HepG2 (cell line): ENCODE data around the gene RETN. TPM values are rescaled to one million over a fixed set of nuclear protein-coding genes. Genes with fewer than 3 reads are reported as not detected.

Source experiments
- ATAC-seq: fragments of 200-7000 bp; cut with Tn5 transposase; 3 replicates; pipeline ENCODE4 v1.9.1; 2020; ENCODE audit warnings: mild to moderate bottlenecking, moderate library complexity
- BruUV-seq: library from RNA; stranded (reverse); fragments of 400-500 nt; replicated peaks from 2 replicates; lab custom pipeline; 2021; lab: Mats Ljungman, UMichigan
- CTCF ChIA-PET: fragments of 300-600 bp; formaldehyde crosslinking; extraction: SDS; loops from one replicate; lab custom pipeline; 2021; ENCODE audit warnings: low total read pairs, inconsistent platforms, low intra/inter-chr PET ratio; lab: Yijun Ruan, JAX
- POLR2A ChIA-PET: fragments of 350-600 bp; sonication (Branson Sonifier 250); formaldehyde crosslinking; loops from one replicate; lab custom pipeline; 2020; ENCODE audit warnings: antibody characterized with exemption, inconsistent platforms; lab: Yijun Ruan, JAX
- DNase-seq: peaks from one replicate; pipeline ENCODE4 v3.0.0-alpha.2; 2015; ENCODE audit warnings: low spot score
- FAIRE-seq: peaks from 3 replicates; lab custom pipeline; 2011; peaks lifted over from hg19 to GRCh38; lab: Jason Lieb, UNC
- H2AFZ ChIP-seq: one replicate; pipeline ENCODE4 v1.6.1; 2011; ENCODE audit warnings: low read length, inconsistent platforms
- H3K27ac ChIP-seq: fragments of 300-600 bp; 3 replicates; pipeline ENCODE4 v1.8.0; 2011; ENCODE audit warnings: mixed run types, mild to moderate bottlenecking, mixed read lengths, low read length, inconsistent platforms; ENCODE audit not compliant: insufficient read depth; ENCODE audit errors: extremely low read length
- H3K27me3 ChIP-seq, 2 experiments: fragments of 200-600 bp in 1 of 2; 2 replicates in 1 of 2; 3 replicates in 1 of 2; pipeline versions ENCODE4 v1.6.0 to v1.8.0; 2011; ENCODE audit warnings: low read length in 2 of 2, mild to moderate bottlenecking in 2 of 2, moderate library complexity in 2 of 2, inconsistent platforms in 1 of 2; ENCODE audit not compliant: insufficient read depth in 2 of 2, control insufficient read depth in 1 of 2
- H3K36me3 ChIP-seq, 2 experiments: fragments of 200-600 bp in 1 of 2; replicated peaks in 1 of 2; 2 replicates in 1 of 2; 3 replicates in 1 of 2; pipeline versions ENCODE4 v1.5.1 to v1.8.0; 2011; ENCODE audit warnings: low read length in 2 of 2, inconsistent platforms in 1 of 2; ENCODE audit not compliant: insufficient read depth in 2 of 2, control insufficient read depth in 1 of 2
- H3K4me1 ChIP-seq: 2 replicates; pipeline ENCODE4 v1.5.1; 2012; ENCODE audit warnings: low read length, inconsistent platforms; ENCODE audit not compliant: insufficient read depth
- H3K4me2 ChIP-seq: 2 replicates; pipeline ENCODE4 v1.6.0; 2011; ENCODE audit warnings: low read depth, low read length, inconsistent platforms
- H3K4me3 ChIP-seq, 3 experiments: fragments of 200-600 bp in 1 of 3; sonication (generic), shearing (Covaris generic) in 1 of 3; replicated peaks in 1 of 3; 2 replicates each; pipeline ENCODE4 v1.5.1; 2011 to 2016; ENCODE audit warnings: low read length in 3 of 3, inconsistent platforms in 2 of 3, low read depth in 2 of 3, mild to moderate bottlenecking in 2 of 3, control low read depth in 1 of 3, mixed read lengths in 1 of 3; ENCODE audit not compliant: insufficient read depth in 1 of 3
- H3K79me2 ChIP-seq: one replicate; pipeline ENCODE4 v1.6.1; 2011; ENCODE audit warnings: low read length, inconsistent platforms; ENCODE audit not compliant: insufficient read depth
- H3K9ac ChIP-seq: 2 replicates; pipeline ENCODE4 v1.6.0; 2011; ENCODE audit warnings: mild to moderate bottlenecking, low read depth, low read length, inconsistent platforms; ENCODE audit not compliant: insufficient read depth
- H3K9me3 ChIP-seq: 2 replicates; pipeline ENCODE4 v1.5.1; 2012; ENCODE audit warnings: mild to moderate bottlenecking, low read length
- H4K20me1 ChIP-seq: 2 replicates; pipeline ENCODE4 v1.6.0; 2011; ENCODE audit warnings: inconsistent platforms, mild to moderate bottlenecking, low read length, moderate library complexity; ENCODE audit not compliant: insufficient read depth
- BCL6 ChIP-seq: IDR thresholded peaks from 2 replicates; pipeline ENCODE4 v1.6.1; 2016; ENCODE audit warnings: missing genetic modification reagents, missing compliant biosample characterization
- MIXL1 ChIP-seq: IDR thresholded peaks from 2 replicates; pipeline ENCODE4 v1.6.1; 2016
- NFYC ChIP-seq: IDR thresholded peaks from 2 replicates; pipeline ENCODE4 v1.6.1; 2016; ENCODE audit warnings: missing genetic modification reagents, missing compliant biosample characterization
- ONECUT2 ChIP-seq: sonication (generic); formaldehyde crosslinking; IDR thresholded peaks from 2 replicates; pipeline ENCODE4 v1.4.0; 2020; ENCODE audit warnings: missing genetic modification reagents
- PAX8 ChIP-seq: sonication (generic); formaldehyde crosslinking; IDR thresholded peaks from 2 replicates; pipeline ENCODE4 v1.8.0; 2022; ENCODE audit warnings: mild to moderate bottlenecking, missing genetic modification reagents, borderline replicate concordance
- POLR2AphosphoS5 ChIP-seq: IDR thresholded peaks from 2 replicates; pipeline ENCODE4 v1.6.1; 2012; ENCODE audit warnings: low read depth, low read length
- SRY ChIP-seq: sonication (generic); formaldehyde crosslinking; IDR thresholded peaks from 2 replicates; pipeline ENCODE4 v1.8.0; 2022; ENCODE audit warnings: mild to moderate bottlenecking, missing genetic modification reagents
- TP53 ChIP-seq: sonication (generic); formaldehyde crosslinking; conservative IDR thresholded peaks from 2 replicates; pipeline ENCODE4 v1.4.0; 2020; ENCODE audit warnings: missing genetic modification reagents
- ZBTB2 ChIP-seq: sonication (generic); formaldehyde crosslinking; IDR thresholded peaks from 2 replicates; pipeline ENCODE4 v1.8.0; 2022; ENCODE audit warnings: low read depth, missing genetic modification reagents
- ZBTB21 ChIP-seq: sonication (generic); formaldehyde crosslinking; IDR thresholded peaks from 2 replicates; pipeline ENCODE4 v1.4.0; 2020; ENCODE audit warnings: missing genetic modification reagents
- ZMYM2 ChIP-seq: sonication (generic); formaldehyde crosslinking; IDR thresholded peaks from 2 replicates; pipeline ENCODE4 v1.8.0; 2022; ENCODE audit warnings: mild to moderate bottlenecking, missing genetic modification reagents
- ZNF18 ChIP-seq: sonication (generic); formaldehyde crosslinking; IDR thresholded peaks from 2 replicates; pipeline ENCODE4 v1.8.0; 2022; ENCODE audit warnings: mild to moderate bottlenecking, missing genetic modification reagents; ENCODE audit not compliant: insufficient replicate concordance
- ZNF549 ChIP-seq: sonication (generic); formaldehyde crosslinking; IDR thresholded peaks from 2 replicates; pipeline ENCODE4 v1.5.0; 2020; ENCODE audit warnings: missing genetic modification reagents
- ZNF580 ChIP-seq: IDR thresholded peaks from 2 replicates; pipeline ENCODE4 v1.6.1; 2016; ENCODE audit warnings: low read depth, borderline replicate concordance
- ZNF614 ChIP-seq: IDR thresholded peaks from 2 replicates; pipeline ENCODE4 v1.6.1; 2018; ENCODE audit warnings: missing biosample characterization, missing genetic modification reagents, inconsistent platforms, borderline replicate concordance
- ZNF674 ChIP-seq: sonication (generic); formaldehyde crosslinking; IDR thresholded peaks from 2 replicates; pipeline ENCODE4 v1.5.0; 2020; ENCODE audit warnings: low read depth, mild to moderate bottlenecking, missing genetic modification reagents
- ZNF773 ChIP-seq: sonication (generic); formaldehyde crosslinking; IDR thresholded peaks from 2 replicates; pipeline ENCODE4 v1.4.0; 2020; ENCODE audit warnings: missing genetic modification reagents, borderline replicate concordance
- WGBS: methylation state at CpG from one replicate; pipeline ENCODE4 v1.1.6; 2017; ENCODE audit warnings: low lambda C conversion rate; 5-methylcytosine and 5-hydroxymethylcytosine counted together
- in situ Hi-C: cut with HindIII; loops from 2 replicates; pipeline ENCODE4 v1.10.0; 2017; ENCODE audit warnings: low pct_unique_long_range_greater_than_20kb; ENCODE audit not compliant: extremely low pct_ligation_motif_present
- intact Hi-C: fragments of 100-400 bp; cut with micrococcal nuclease; formaldehyde crosslinking; loops from one replicate; pipeline ENCODE4 v1.10.0; 2022; ENCODE audit not compliant: unreplicated experiment
- polyA plus RNA-seq, 8 experiments: library from polyadenylated mRNA; depleted of rRNA in 3 of 8; stranded (reverse) in 7 of 8; unstranded in 1 of 8; fragments of >200 nt; fragmentation: Illumina TruSeq in 4 of 8; extraction: Trizol in 4 of 8; gene quantifications; 2 replicates each; pipeline versions ENCODE4 v1.2.1 to v1.2.3, GENCODE V29; 2011 to 2016; ENCODE audit warnings: low read depth in 4 of 8, missing spikeins in 1 of 8, mixed read lengths in 1 of 8; ENCODE audit not compliant: insufficient read depth in 1 of 8
- total RNA-seq, 5 experiments: library from RNA; depleted of rRNA; stranded (reverse); fragments of >200 nt; fragmentation: Illumina TruSeq; extraction: Trizol; gene quantifications; 2 replicates each; pipeline ENCODE4 v1.2.3, GENCODE V29; 2016; ENCODE audit warnings: low read depth in 1 of 5

RETN gene
- total and polyA plus RNA-seq, 2 of the 13 experiments (the other 11 are each of a cell fraction or from before 2014, with no cell fraction given), result not detected

- Histone ChIP-seq H3K4me3 (no peak overlapping the region), H3K36me3 (no peaks in the 10 kb centered on the region), H3K27ac (no peak overlapping the region), H3K79me2 (no peaks in the 10 kb centered on the region), H2AFZ (no peak overlapping the region), H4K20me1 (no peaks in the 10 kb centered on the region), H3K9me3 (no peaks in the 10 kb centered on the region), H3K4me2 (no peak overlapping the region), H3K27me3 (peaks cover 0 to 14% of the 10 kb centered on the region in 2 experiments; a peak in 3 of 5 replicates), H3K4me1 (peaks cover 7% of the 10 kb centered on the region), H3K9ac (no peak overlapping the region)
- FAIRE-seq (no peak), DNase-seq (no peak), ATAC-seq (no peak)
- BruUV-seq, result no TSS peak
- in situ Hi-C loops, result no loop called here
- intact Hi-C loops, result no loop called here
- POLR2A ChIA-PET, result no interaction called here
- no peak for TF ChIP-seq ZNF549 (CRISPR knock-in tag)
- no peak for TF ChIP-seq ZMYM2 (CRISPR knock-in tag)
- no peak for TF ChIP-seq ZNF674 (CRISPR knock-in tag)
- TF ChIP-seq ZBTB2 (CRISPR knock-in tag), result no peak
- TF ChIP-seq SRY (CRISPR knock-in tag), result no peak
- TF ChIP-seq NFYC (CRISPR knock-in tag), result no peak
- TF ChIP-seq TP53 (CRISPR knock-in tag), result no peak
- 42% methylated on average over 8 of the region's 8 CpGs for WGBS
- CTCF ChIA-PET, result no interaction called here
Observed at GRCh38 chr19:7706955-7707456, 38.2 kb downstream of the RETN start.

- in situ Hi-C loops (no loop called here), intact Hi-C loops (no loop called here)
- ChIA-PET CTCF (no interaction called here), POLR2A (no interaction called here)
- no peaks in the 10 kb centered on the region for H3K79me2 ChIP-seq
- no peaks in the 10 kb centered on the region for H3K36me3 ChIP-seq
- no peak overlapping the region for H3K4me3 ChIP-seq
- DNase-seq (no peak), FAIRE-seq (no peak), ATAC-seq (no peak)
- BruUV-seq, result no TSS peak
- H3K4me2 ChIP-seq, result no peak overlapping the region
- H3K9ac ChIP-seq, result no peak overlapping the region
- H3K9me3 ChIP-seq, result no peaks in the 10 kb centered on the region
- no peak overlapping the region for H3K27ac ChIP-seq
- H2AFZ ChIP-seq, result no peak overlapping the region
- no peaks in the 10 kb centered on the region for H3K4me1 ChIP-seq
- 28% methylated on average over 6 of the region's 10 CpGs for WGBS
- H4K20me1 ChIP-seq, result no peaks in the 10 kb centered on the region
- peaks cover 0 to 7% of the 10 kb centered on the region in 2 experiments; a peak in 3 of 5 replicates for H3K27me3 ChIP-seq
- TF ChIP-seq ZNF580 (CRISPR knock-in tag), result no peak
- no peak for TF ChIP-seq ZNF773 (CRISPR knock-in tag)
- TF ChIP-seq BCL6, result no peak
- TF ChIP-seq ZBTB21 (CRISPR knock-in tag), result no peak
- no peak for TF ChIP-seq PAX8
- no peak for TF ChIP-seq MIXL1 (CRISPR knock-in tag)
- no peak for TF ChIP-seq ONECUT2 (CRISPR knock-in tag)
- TF ChIP-seq POLR2AphosphoS5, result no peak
- no peak for TF ChIP-seq ZNF18 (CRISPR knock-in tag)
- TF ChIP-seq ZNF614 (CRISPR knock-in tag), result no peak
- TF ChIP-seq, all 625 proteins: peak for 0
Observed at GRCh38 chr19:7709932-7710460, 41.1 kb downstream of the RETN start.
